GM12891 (cell line): ENCODE results near the gene RRAS2.

Experiments used
- DNase-seq: peaks from one replicate; pipeline ENCODE4 v3.0.0; 2011; ENCODE audit warnings: low spot score; ENCODE audit not compliant: insufficient read length
- FAIRE-seq: peaks from 2 replicates; lab custom pipeline; 2011; peaks lifted over from hg19 to GRCh38; lab: Jason Lieb, UNC
- PAX5 ChIP-seq: IDR thresholded peaks from 2 replicates; pipeline ENCODE4 v1.6.1; 2011; ENCODE audit warnings: low read length, moderate library complexity, mild to moderate bottlenecking; ENCODE audit not compliant: insufficient read depth, severe bottlenecking
- POLR2A ChIP-seq: IDR thresholded peaks from 2 replicates; pipeline ENCODE4 v1.6.1; 2011; ENCODE audit warnings: low read depth, low read length, control low read depth
- POLR2AphosphoS5 ChIP-seq: IDR thresholded peaks from 2 replicates; pipeline ENCODE4 v1.6.1; 2011; ENCODE audit warnings: low read depth, low read length, control low read depth
- POU2F2 ChIP-seq: IDR thresholded peaks from 2 replicates; pipeline ENCODE4 v1.6.1; 2011; ENCODE audit warnings: low read depth, mild to moderate bottlenecking, control low read depth, low read length, moderate library complexity
- SPI1 ChIP-seq: IDR thresholded peaks from 2 replicates; pipeline ENCODE4 v1.6.1; 2011; ENCODE audit warnings: low read depth, low read length, control low read depth
- TAF1 ChIP-seq: IDR thresholded peaks from 2 replicates; pipeline ENCODE4 v1.6.1; 2011; ENCODE audit warnings: low read depth, low read length, control low read depth

Gene RRAS2

GRCh38 chr11:14251754-14252153 lies 107.2 kb downstream of the RRAS2 start:
- no peak for DNase-seq
- TF ChIP-seq POLR2A (no peak), PAX5 (no peak)
- no peak for FAIRE-seq

GRCh38 chr11:14249121-14249963 lies 109.6 kb downstream of the RRAS2 start:
- FAIRE-seq: peak; percentile 77
- TF ChIP-seq POU2F2 (no peak), SPI1 (no peak), POLR2A (no peak), PAX5 (no peak), TAF1 (no peak), POLR2AphosphoS5 (no peak)

GRCh38 chr11:14248580-14248981 lies 110.4 kb downstream of the RRAS2 start:
- TF ChIP-seq SPI1 (no peak), POLR2AphosphoS5 (no peak), POU2F2 (no peak), POLR2A (no peak), PAX5 (no peak), TAF1 (no peak)
- no peak for FAIRE-seq
- no peak for DNase-seq

More at GRCh38 chr11:14249121-14249963, 109.6 kb downstream of the RRAS2 start:
- no peak for DNase-seq

GRCh38 chr11:14245444-14245843 lies 113.5 kb downstream of the RRAS2 start:
- FAIRE-seq: no peak
- DNase-seq: no peak
- TF ChIP-seq SPI1: no peak
- no peak for TF ChIP-seq POU2F2
- TF ChIP-seq TAF1: no peak
- TF ChIP-seq POLR2AphosphoS5: no peak
- no peak for TF ChIP-seq PAX5
- no peak for TF ChIP-seq POLR2A

GRCh38 chr11:14244926-14245325 lies 114.1 kb downstream of the RRAS2 start:
- FAIRE-seq (no peak), DNase-seq (no peak)
- TF ChIP-seq POU2F2: no peak

- no peak for FAIRE-seq
- TF ChIP-seq POLR2AphosphoS5: no peak
- TF ChIP-seq POLR2A: no peak
- TF ChIP-seq TAF1: no peak
- TF ChIP-seq POU2F2: no peak
- no peak for TF ChIP-seq SPI1
- TF ChIP-seq PAX5: no peak
- DNase-seq: no peak
Observed at GRCh38 chr11:14242733-14243132, 116.2 kb downstream of the RRAS2 start.

GRCh38 chr11:14242187-14242586 lies 116.8 kb downstream of the RRAS2 start:
- no peak for FAIRE-seq
- no peak for DNase-seq

GRCh38 chr11:14240951-14241350 lies 118.0 kb downstream of the RRAS2 start:
- DNase-seq (no peak), FAIRE-seq (no peak)
- no peak for TF ChIP-seq POLR2AphosphoS5
- TF ChIP-seq PAX5: no peak
- no peak for TF ChIP-seq TAF1

More at GRCh38 chr11:14242187-14242586, 116.8 kb downstream of the RRAS2 start:
- TF ChIP-seq PAX5 (no peak), POU2F2 (no peak), SPI1 (no peak), POLR2AphosphoS5 (no peak), POLR2A (no peak), TAF1 (no peak)

GRCh38 chr11:14240221-14240620 lies 118.8 kb downstream of the RRAS2 start:
- no peak for TF ChIP-seq SPI1
- TF ChIP-seq TAF1: no peak
- no peak for TF ChIP-seq PAX5
- no peak for TF ChIP-seq POLR2AphosphoS5
- TF ChIP-seq POU2F2: no peak
- no peak for TF ChIP-seq POLR2A
- no peak for FAIRE-seq
- DNase-seq: no peak

- peak; percentile 89 for FAIRE-seq
- DNase-seq: peak; percentile 64
- TF ChIP-seq SPI1 (peak; percentile 94), POLR2A (no peak), TAF1 (no peak)
Observed at GRCh38 chr11:14237444-14237961, 121.5 kb downstream of the RRAS2 start.

- no peak for FAIRE-seq
- TF ChIP-seq PAX5 (no peak), TAF1 (no peak), POU2F2 (no peak), SPI1 (no peak), POLR2A (no peak), POLR2AphosphoS5 (no peak)
- DNase-seq: no peak
Observed at GRCh38 chr11:14235701-14236100, 123.3 kb downstream of the RRAS2 start.
